T1000 (cell line): Measurements from ENCODE around the gene CTRB1.
A peak's percentile ranks its signal among the peaks of the same experiment; 100 is the strongest.
"Not testable (repeated sequence)": the region's sequence is repeated elsewhere in the genome, so short reads cannot be mapped to it uniquely, and the experiment has no call there.

ENCODE experiments used
- DNase-seq: peaks from one replicate; lab custom pipeline; 2025; ENCODE audit warnings: mixed read lengths; lab: John Stamatoyannopoulos, UW

Gene CTRB1

GRCh38 chr16:75241955-75242354 is 23.2 kb downstream of the CTRB1 start:
- no peak for DNase-seq

GRCh38 chr16:75242436-75243078 is 23.8 kb downstream of the CTRB1 start:
- not testable (repeated sequence) for DNase-seq

GRCh38 chr16:75243667-75244224 is 25.0 kb downstream of the CTRB1 start:
- DNase-seq, result no peak

- DNase-seq, result no peak
Observed at GRCh38 chr16:75244225-75244809, 25.5 kb downstream of the CTRB1 start.

GRCh38 chr16:75244844-75245758 is 26.3 kb downstream of the CTRB1 start:
- DNase-seq, result peak; percentile 94

- DNase-seq, result no peak
Observed at GRCh38 chr16:75246504-75247205, 27.9 kb downstream of the CTRB1 start.

GRCh38 chr16:75247249-75247648 is 28.5 kb downstream of the CTRB1 start:
- no peak for DNase-seq

GRCh38 chr16:75248142-75248535 is 29.4 kb downstream of the CTRB1 start:
- DNase-seq, result no peak

- DNase-seq, result no peak
Observed at GRCh38 chr16:75248536-75249380, 30.0 kb downstream of the CTRB1 start.

- no peak for DNase-seq
Observed at GRCh38 chr16:75249441-75249840, 30.7 kb downstream of the CTRB1 start.

GRCh38 chr16:75250089-75250808 is 31.5 kb downstream of the CTRB1 start:
- no peak for DNase-seq

GRCh38 chr16:75250809-75251279 is 32.1 kb downstream of the CTRB1 start:
- DNase-seq, result no peak

- DNase-seq, result peak; percentile 74
Observed at GRCh38 chr16:75251280-75252048, 32.7 kb downstream of the CTRB1 start, which contains the start of gene BCAR1. Gene BCAR1, minus strand, starts transcription at chr16:75251624. Its CDS starts 142 bp downstream, at chr16:75251482.

GRCh38 chr16:75252049-75252864 is 33.5 kb downstream of the CTRB1 start:
- no peak for DNase-seq

- DNase-seq, result no peak
Observed at GRCh38 chr16:75252946-75253911, 34.4 kb downstream of the CTRB1 start.

GRCh38 chr16:75254359-75254837 is 35.6 kb downstream of the CTRB1 start:
- no peak for DNase-seq

- no peak for DNase-seq
Observed at GRCh38 chr16:75256059-75256571, 37.3 kb downstream of the CTRB1 start.
